Activated CD8-positive, alpha-beta memory T cell treated with anti-CD3 and anti-CD28 coated beads, Interleukin-2, amount 50 U/mL, for 1 hour (primary cell): Measurements from ENCODE around the gene EIF2A.
"Not testable (repeated sequence)": the region's sequence is repeated elsewhere in the genome, so short reads cannot be mapped to it uniquely, and the experiment has no call there.

Experiments used
- DNase-seq: peaks from one replicate; pipeline ENCODE4 v3.0.0-alpha.2; 2020; ENCODE audit errors: extremely low read depth

The EIF2A gene

GRCh38 chr3:150546226-150547044, at the start of gene EIF2A, which contains the start of gene SERP1:
EIF2A (plus strand) TSS chr3:150546787; CDS start chr3:150546803, 16 bp downstream.
SERP1 (minus strand) TSS chr3:150546496; CDS start chr3:150546135, 361 bp downstream.
- DNase-seq = peak; percentile 96

- no peak for DNase-seq
Observed at GRCh38 chr3:150497956-150498355, 48.6 kb upstream of the EIF2A start.

GRCh38 chr3:150500960-150501359, 45.6 kb upstream of the EIF2A start:
- DNase-seq = not testable (repeated sequence)

GRCh38 chr3:150503402-150504099, 43.0 kb upstream of the EIF2A start:
- DNase-seq = no peak

- no peak for DNase-seq
Observed at GRCh38 chr3:150504483-150504882, 42.1 kb upstream of the EIF2A start.

GRCh38 chr3:150508401-150508800, 38.2 kb upstream of the EIF2A start:
- no peak for DNase-seq

GRCh38 chr3:150509780-150510179, 36.8 kb upstream of the EIF2A start:
- no peak for DNase-seq

- no peak for DNase-seq
Observed at GRCh38 chr3:150511122-150511821, 35.3 kb upstream of the EIF2A start.

GRCh38 chr3:150515210-150515609, 31.4 kb upstream of the EIF2A start:
- DNase-seq = no peak

GRCh38 chr3:150519026-150519425, 27.6 kb upstream of the EIF2A start:
- DNase-seq = no peak

GRCh38 chr3:150520408-150520807, 26.2 kb upstream of the EIF2A start:
- no peak for DNase-seq

GRCh38 chr3:150521463-150521862, 25.1 kb upstream of the EIF2A start:
- DNase-seq = no peak

GRCh38 chr3:150523538-150523937, 23.0 kb upstream of the EIF2A start:
- no peak for DNase-seq

GRCh38 chr3:150527464-150528255, 18.9 kb upstream of the EIF2A start:
- no peak for DNase-seq

- no peak for DNase-seq
Observed at GRCh38 chr3:150528354-150528797, 18.2 kb upstream of the EIF2A start.

GRCh38 chr3:150531775-150532174, 14.8 kb upstream of the EIF2A start:
- no peak for DNase-seq

GRCh38 chr3:150535204-150535603, 11.4 kb upstream of the EIF2A start:
- no peak for DNase-seq

- no peak for DNase-seq
Observed at GRCh38 chr3:150538324-150539208, 8.0 kb upstream of the EIF2A start.

- no peak for DNase-seq
Observed at GRCh38 chr3:150540297-150540696, 6.3 kb upstream of the EIF2A start.

- DNase-seq = no peak
Observed at GRCh38 chr3:150540991-150541390, 5.6 kb upstream of the EIF2A start.
